ENCODE data around the gene LCE2A.

The LCE2A gene

DNA sequence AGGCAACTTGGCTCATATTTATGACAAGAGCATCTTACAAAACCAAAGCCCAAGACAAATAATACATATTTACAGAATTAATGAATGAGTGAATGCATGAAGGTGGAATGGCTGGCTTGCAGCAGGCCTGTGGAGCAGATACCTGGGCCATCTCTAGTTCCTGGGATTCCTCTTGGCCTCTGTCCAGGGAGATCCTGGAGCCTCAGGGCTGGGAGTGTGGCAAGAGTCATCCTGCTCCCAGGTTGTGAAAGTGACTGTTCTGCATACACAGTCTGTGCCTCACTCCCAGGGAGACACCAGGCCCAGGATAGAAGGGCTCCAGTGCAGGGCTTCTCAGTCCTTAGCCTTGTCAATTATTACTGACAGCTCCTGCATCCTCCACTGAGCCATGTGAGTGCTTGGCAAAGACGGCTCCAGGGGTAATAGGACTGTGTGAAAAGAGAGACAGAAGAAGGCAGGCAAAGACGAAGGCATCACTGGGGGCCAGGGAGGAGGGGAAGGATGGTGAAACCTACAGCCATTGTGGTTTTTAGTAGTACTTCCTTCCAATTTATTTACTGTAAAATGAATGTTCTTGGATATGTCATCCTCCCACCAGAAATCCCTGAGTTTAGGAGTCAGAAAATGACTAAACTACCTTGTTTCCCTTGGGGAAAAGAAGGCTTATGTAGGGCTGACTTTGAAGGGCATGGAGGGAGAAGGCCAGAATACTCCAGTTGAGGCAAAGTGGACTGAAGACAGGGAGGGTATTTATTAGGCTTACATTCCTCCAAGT is 45.4 kb downstream of the LCE2A start:
- no peak for DNase-seq (ENCODE audit: low read depth)

DNA sequence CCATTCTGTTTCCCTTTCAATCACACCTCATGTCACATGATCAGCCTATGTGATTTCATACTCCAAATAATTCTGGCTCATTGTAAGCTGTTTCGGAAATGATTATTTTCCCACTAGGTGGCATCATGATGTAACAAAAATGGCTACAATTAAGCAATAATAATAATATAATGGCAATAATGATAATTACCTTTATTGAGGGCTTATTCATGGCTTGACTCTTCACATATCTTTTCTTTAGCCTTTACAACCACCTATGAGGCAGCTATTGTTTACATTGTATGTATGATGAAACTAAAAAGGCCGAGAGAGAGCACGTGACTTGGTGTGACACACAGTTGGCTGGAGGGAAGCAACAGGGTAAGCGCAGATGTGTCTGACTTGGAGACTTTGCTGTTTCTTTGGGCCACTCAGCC is 47.2 kb downstream of the LCE2A start:
- no peak for DNase-seq (ENCODE audit: low read depth)

DNA sequence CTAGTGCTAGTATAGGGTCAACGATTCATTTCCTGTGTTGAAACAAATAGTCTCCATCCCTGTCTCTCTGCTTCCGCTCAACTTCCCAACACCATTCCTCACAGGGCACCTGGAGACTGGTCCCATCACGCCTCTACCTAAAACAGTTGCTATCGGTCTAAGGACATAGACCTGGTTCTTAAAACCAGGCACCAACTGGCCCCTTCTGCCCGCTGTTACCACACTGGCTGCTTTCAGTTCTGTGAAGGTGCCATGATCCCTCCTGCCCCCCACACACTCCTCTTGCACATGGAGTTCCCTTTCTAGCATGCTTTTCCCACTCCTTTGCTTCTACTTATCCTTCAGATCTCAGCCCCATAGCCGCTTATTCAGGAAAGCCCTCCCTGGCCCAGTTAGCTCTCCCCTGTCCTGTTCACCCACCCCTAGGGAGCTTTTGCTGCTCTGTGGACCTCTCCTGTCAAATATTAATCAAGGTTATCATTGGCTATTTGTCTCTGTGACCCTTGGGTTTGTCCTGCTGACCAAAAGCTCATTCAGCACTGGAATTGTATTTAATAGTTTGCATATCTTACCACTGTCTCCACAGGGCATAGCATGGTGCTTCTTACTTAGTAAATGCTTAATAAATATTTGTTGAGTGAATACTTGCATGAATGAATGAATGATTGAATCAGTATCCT is 47.8 kb downstream of the LCE2A start:
- no peak for DNase-seq (ENCODE audit: low read depth)

DNA sequence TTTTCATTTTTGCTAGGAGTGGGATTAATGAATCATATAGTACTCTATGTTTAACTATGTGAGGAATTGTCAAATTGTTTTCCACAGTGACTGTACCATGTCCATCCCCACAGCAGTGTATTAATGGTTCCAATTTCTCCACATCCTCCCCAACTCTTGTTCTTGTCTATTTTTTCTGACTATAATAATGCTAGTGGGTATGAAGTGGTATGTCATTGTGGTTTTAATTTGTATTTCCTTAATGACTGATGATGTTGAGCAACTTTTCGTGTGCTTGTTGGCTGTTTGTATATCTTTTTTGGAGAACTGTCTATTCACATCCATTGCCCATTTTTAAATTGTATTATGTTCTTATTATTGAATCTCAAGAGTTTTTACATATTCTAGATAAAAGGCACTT is 49.7 kb downstream of the LCE2A start:
- DNase-seq (ENCODE audit: low read depth): no peak

Measured in T follicular helper cell (primary cell).